ENCODE measurements around the gene DNAJC12.
"Not testable (repeated sequence)": the region's sequence is repeated elsewhere in the genome, so short reads cannot be mapped to it uniquely, and the experiment has no call there.

Gene DNAJC12

GRCh38 chr10:67839511-67839910 is 1.5 kb upstream of the DNAJC12 start:
- not testable (repeated sequence) for DNase-seq

- no peak for DNase-seq
These were observed 1.0 kb downstream of the DNAJC12 start for GRCh38 chr10:67836972-67837371.

DNA sequence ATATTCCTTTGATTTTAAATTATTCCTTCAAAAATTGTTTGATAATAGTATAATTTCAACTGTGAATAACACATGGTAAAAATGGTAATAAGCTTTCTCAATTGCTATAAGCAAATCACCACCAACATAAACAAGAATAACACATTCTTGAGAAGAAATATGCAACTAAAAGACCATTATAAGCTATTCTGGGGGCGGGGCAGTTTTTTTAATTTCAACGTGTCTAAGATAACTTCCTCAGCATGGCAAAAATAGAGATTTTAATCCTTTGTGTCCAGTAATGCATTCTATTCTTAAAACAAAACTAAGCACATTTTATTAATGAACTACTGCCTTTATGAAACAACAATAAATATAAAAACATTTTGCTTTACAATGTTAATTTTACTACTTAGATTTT is 1.5 kb downstream of the DNAJC12 start:
- DNase-seq = no peak

- DNase-seq = not testable (repeated sequence)
These were observed 2.2 kb downstream of the DNAJC12 start for GRCh38 chr10:67835541-67836394.

DNA sequence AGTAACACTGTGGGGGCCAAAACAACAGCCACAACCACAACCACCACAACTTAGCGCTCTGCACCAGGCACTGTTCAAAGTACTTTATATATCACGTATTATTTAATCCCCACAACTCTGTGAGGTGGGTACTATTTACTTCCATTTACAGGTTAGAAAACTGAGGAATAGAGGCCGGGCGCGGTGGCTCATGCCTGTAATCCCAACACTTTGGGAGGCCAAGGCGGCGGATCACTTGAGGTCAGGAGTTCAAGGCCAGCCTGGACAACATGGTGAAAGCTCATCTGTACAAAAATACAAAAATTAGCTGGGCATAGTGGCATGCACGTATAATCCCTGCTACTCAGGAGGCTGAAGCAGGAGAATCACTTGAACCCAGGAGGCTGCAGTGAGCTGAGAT is 3.6 kb downstream of the DNAJC12 start:
- no peak for DNase-seq

GRCh38 chr10:67827811-67828210 is 10.2 kb downstream of the DNAJC12 start:
- DNase-seq = no peak

- no peak for DNase-seq
These were observed 18.2 kb downstream of the DNAJC12 start for GRCh38 chr10:67819768-67820204.

DNA sequence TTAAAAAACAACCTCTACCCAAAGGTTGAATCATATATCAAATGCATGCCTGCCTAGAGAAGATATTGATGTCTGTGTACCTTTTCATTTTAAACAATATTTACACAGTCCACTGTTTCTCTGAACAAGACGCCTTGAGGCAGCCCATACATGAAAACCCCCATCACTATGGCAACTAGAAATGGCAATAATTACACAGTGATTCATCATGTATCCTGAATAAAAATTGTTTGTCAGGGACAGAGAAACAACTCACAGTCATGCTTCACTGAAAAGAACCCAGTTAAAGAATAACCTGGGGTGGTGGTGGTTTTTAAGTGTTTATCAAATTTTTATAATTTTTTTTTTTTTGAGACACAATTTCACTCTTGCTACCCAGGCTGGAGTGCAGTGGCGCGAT is 19.7 kb downstream of the DNAJC12 start:
- DNase-seq = no peak

DNA sequence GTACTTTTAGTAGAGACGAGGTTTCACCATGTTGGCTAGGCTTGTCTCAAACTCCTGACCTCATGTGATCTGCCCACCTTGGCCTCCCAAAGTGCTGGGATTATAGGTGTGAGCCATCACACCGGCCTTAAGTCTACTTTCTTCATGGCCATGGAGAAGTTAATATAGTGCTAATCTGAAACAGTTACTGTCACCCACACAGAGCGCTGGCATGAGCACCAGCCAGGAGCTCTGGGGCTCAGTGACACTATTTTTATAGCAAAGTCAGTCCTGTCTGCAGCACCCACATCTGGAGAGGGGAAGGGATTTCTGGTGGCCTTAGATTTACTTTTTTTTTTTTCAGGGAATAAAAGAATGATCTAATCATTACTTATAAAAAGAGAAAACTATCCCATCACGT is 21.3 kb downstream of the DNAJC12 start:
- DNase-seq = no peak

GRCh38 chr10:67815571-67816059 is 22.4 kb downstream of the DNAJC12 start:
- DNase-seq = no peak

GRCh38 chr10:67812007-67812406 is 26.0 kb downstream of the DNAJC12 start:
- no peak for DNase-seq

DNA sequence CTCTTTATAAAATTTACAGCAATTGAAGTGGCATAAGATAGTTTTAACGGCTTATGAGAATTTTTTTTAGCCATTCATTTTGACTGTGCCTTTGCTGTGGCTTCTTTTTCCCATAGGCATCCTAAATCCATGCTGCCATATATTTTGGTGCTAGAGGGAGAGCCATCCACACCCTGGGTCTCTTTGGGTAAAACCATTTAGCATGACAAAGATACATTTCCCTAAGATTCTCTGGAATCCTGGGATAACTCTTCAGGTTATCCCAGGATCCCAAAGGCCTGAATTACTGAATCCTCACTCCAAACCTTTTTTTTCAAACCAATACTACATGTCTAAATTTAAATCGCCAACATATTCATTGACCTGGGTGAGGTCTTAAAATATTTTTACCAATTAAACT is 28.9 kb downstream of the DNAJC12 start:
- DNase-seq = no peak

DNA sequence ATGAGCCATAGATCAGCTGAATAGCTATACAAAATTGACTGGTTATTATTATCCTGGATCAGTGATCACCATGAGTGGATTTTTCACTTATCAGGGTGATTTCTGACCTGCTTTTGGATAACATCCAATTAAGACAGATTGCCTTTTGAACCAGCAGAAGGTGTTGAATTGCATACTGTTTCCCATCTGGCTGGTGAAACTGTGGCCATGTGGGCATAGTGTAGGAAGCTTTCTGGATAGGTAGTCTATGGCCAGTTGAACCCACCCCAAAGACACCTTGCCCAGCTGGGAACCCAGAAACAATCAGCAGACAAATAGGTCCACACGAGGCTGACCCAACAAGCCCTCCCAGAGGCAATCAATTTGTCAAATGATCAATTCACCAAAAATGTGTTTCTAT is 29.3 kb downstream of the DNAJC12 start:
- no peak for DNase-seq

DNA sequence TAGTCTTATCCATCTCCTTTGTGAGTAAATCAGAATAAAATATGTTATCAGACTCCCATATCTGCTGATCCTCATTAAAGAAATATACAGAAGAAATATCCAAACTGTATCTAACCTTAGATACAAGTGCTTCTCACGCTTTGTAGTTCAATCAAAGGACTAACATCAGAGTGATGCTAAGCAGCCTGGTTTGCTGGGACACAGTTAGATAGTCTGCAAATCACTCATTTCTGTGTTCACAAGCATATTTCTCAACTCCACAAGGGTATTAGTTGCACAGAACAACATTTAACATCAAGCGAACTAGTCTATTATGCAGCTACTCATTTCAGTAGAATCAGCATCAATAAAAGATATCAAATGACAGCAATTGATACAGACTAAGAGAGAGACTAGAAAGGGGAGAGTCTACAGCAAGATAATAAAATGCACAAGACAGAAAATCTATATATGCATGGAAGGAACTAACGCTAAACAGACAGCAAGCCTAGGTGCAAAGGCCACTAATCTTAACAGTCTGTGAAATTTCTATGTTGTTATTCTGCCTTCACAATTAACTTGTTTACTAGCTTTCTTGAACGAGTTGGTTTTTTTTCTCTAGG is 30.0 kb downstream of the DNAJC12 start:
- DNase-seq = no peak

- DNase-seq = no peak
These were observed 33.7 kb downstream of the DNAJC12 start for GRCh38 chr10:67804395-67804678.

GRCh38 chr10:67803588-67804394 is 34.2 kb downstream of the DNAJC12 start:
- no peak for DNase-seq

DNA sequence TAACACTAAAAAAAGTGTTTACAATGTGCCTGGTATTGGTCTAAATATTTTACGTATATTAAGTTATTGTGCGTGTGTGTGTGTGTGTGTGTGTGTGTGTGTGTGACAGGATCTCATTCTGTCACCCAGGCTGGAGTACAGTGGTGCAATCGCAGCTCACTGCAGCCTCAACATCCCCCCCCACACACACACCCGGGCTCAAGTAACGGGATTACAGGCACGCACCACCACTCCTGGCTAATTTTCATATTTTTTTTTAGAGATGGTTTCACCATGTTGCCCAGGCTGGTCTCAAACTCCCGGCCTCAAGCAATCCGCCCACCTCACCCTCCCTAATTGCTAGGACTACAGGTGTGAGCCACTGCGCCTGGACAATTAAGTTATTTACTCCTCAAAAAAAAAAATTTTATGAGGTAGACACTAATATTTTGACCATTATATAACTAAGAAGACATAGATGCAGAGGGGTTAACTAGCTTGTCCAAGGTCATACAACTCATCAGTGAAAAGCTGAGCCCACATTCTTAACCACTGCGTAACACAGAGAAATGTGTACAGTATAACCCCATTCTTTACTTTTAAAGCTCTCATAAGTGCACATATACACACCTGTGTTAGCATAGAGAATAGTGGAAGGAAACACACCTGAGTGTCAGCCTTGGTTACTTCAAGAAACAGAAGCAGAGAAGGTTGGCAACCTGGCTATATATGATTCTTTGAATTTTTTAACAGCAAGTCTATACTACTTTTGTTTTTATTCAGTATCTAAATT is 35.0 kb downstream of the DNAJC12 start:
- no peak for DNase-seq

DNA sequence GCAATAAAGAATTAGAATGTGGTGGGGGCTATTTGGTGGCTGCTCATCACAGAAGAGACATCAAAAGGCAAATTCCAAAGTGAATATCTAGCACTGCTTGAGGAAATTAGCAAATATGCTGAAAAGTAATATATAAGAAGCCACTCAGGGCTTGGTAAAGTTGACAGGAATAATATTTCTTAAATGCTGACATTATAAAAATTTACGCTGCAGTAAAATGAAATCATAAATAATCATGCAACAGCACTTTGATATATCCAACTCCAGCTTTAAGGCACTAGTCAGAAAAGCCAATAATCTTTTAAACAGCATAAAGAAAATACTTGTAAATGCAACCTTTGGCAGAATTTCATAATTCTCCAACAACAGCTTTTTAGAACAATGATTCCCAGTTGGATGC is 36.9 kb downstream of the DNAJC12 start:
- no peak for DNase-seq

DNA sequence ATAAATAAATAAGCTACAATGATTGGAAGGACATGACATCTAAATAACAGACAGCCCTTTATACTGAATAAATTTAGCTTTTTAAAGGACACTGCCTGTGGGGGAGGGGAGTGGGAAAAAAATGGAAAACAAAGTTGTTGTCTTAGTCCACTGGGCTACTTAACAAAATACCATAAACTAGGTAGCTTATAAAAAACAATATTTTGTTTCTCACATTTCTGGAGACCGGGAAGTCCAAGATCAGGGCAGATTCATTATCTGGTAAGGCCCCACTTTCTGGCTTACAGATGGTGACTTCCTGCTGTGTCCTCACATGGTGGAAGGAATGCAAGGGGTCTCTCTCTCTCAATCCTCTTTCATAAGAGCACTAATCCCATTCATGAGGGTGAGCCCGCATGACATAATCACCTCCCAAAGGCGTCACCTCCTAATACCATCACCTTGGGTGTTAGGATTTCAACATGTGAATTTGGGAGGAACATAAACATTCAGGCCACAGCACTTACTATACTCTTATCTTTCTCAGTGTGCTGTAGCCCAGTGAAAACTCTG is 43.0 kb downstream of the DNAJC12 start:
- DNase-seq = no peak

DNA sequence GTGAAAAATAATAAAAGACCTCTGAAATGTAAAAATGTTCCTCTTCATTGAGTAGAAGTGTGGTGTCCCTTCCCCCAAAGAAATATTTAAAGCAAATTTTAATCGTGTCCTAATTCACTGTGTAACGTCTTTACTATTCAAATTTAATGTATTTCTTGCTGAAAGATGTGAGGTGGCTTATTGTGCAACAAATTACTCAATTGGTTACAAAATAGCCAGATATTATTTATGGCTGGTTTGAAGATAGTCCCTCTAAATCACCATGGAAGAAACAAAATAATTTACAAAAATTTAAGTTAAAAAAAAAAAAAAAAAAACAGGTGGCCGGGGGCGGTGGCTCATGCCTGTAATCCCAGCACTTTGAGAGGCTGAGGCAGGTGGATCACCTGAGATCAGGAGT is 43.7 kb downstream of the DNAJC12 start:
- no peak for DNase-seq

- DNase-seq = no peak
These were observed 44.7 kb downstream of the DNAJC12 start for GRCh38 chr10:67793313-67793712.

DNA sequence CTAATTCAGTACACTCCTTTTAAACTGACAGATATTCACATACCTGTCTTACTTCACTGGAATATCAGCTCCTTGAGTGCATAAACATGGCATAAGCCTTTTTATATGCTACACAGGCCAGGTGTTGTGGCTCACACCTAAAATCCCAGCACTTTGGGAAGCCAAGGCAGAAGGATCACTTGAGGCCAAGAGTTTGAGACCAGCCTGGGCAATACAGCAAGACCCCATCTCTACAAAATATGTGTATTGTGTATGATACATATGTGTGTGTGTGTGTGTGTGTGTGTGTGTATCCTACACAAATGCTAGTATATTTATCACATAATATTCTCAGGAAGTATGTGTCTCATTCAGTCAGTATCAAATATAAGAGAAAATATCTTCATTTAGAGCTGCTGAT is 45.3 kb downstream of the DNAJC12 start:
- DNase-seq = no peak

Measured in femur (tissue), 1 donor.